Measurements from ENCODE around the gene HECTD1.

HECTD1 gene

GRCh38 chr14:31228533-31228932 lies 20.9 kb upstream of the HECTD1 start:
- FAIRE-seq (no peak), DNase-seq (ENCODE audit: insufficient read length, low spot score) (no peak)
- TF ChIP-seq TAF1 (IDR thresholded peaks at IDR 0.05; ENCODE audit: low read depth, low read length) (no peak), POLR2A (IDR thresholded peaks at IDR 0.05; ENCODE audit: low read depth, low read length) (no peak), POLR2AphosphoS5 (IDR thresholded peaks at IDR 0.05; ENCODE audit: low read depth, low read length) (no peak), SPI1 (IDR thresholded peaks at IDR 0.05; ENCODE audit: low read depth, low read length) (no peak), PAX5 (IDR thresholded peaks at IDR 0.05; ENCODE audit: insufficient read depth, low read length, severe bottlenecking) (no peak), POU2F2 (IDR thresholded peaks at IDR 0.05; ENCODE audit: low read depth, low read length) (no peak)

- FAIRE-seq (no peak), DNase-seq (ENCODE audit: insufficient read length, low spot score) (no peak)
- TF ChIP-seq POU2F2 (IDR thresholded peaks at IDR 0.05; ENCODE audit: low read depth, low read length) (no peak), POLR2AphosphoS5 (IDR thresholded peaks at IDR 0.05; ENCODE audit: low read depth, low read length) (no peak), TAF1 (IDR thresholded peaks at IDR 0.05; ENCODE audit: low read depth, low read length) (no peak)
These were observed 17.2 kb upstream of the HECTD1 start for GRCh38 chr14:31224808-31225207.

- DNase-seq (ENCODE audit: insufficient read length, low spot score) (no peak), FAIRE-seq (no peak)
- TF ChIP-seq TAF1 (IDR thresholded peaks at IDR 0.05; ENCODE audit: low read depth, low read length) (no peak), POLR2AphosphoS5 (IDR thresholded peaks at IDR 0.05; ENCODE audit: low read depth, low read length) (no peak), PAX5 (IDR thresholded peaks at IDR 0.05; ENCODE audit: insufficient read depth, low read length, severe bottlenecking) (no peak)
These were observed 15.7 kb upstream of the HECTD1 start for GRCh38 chr14:31223331-31223730.

DNA sequence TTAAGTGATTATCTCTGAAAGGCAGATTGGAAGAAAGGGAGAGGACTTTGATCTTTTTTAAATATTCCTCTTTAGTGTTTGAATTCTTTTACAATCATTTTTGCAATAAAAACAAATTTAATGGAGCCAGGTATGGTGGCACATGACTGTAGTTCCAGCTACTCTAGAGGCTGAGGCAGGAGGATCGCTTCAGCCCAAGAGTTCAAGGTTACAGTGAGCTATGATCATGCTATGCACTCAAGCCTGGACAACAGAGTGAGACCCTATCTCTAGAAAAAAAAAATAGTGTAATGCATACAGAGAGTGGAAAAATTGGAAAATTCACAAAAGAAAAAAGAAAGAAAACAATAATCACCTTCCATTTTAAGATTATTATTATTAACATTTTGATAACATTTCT lies 15.2 kb upstream of the HECTD1 start:
- DNase-seq (ENCODE audit: insufficient read length, low spot score), result no peak
- FAIRE-seq, result no peak
- TF ChIP-seq PAX5 (IDR thresholded peaks at IDR 0.05; ENCODE audit: insufficient read depth, low read length, severe bottlenecking), result no peak
- no peak for TF ChIP-seq POLR2A (IDR thresholded peaks at IDR 0.05; ENCODE audit: low read depth, low read length)
- TF ChIP-seq POLR2AphosphoS5 (IDR thresholded peaks at IDR 0.05; ENCODE audit: low read depth, low read length), result no peak
- no peak for TF ChIP-seq SPI1 (IDR thresholded peaks at IDR 0.05; ENCODE audit: low read depth, low read length)
- TF ChIP-seq TAF1 (IDR thresholded peaks at IDR 0.05; ENCODE audit: low read depth, low read length), result no peak
- TF ChIP-seq POU2F2 (IDR thresholded peaks at IDR 0.05; ENCODE audit: low read depth, low read length), result no peak

DNA sequence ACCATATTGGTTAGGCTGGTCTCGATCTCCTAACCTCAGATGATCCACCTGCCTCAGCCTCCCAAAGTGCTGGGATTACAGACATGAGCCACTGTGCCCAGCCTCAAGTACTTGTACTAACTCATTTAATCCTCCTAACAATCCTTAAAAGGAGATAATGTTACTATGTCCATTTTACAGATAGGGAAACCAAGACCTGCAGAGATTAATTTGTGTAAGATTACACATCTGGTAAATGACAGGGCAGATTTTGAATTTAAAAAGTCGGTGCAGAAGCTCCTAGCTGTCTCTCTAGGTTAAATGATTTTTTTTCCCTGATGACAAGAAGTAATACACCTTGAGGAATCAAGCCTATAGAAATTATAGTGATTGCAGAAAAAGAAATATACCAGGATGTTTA lies 13.7 kb upstream of the HECTD1 start:
- DNase-seq (ENCODE audit: insufficient read length, low spot score), result no peak
- no peak for FAIRE-seq
- TF ChIP-seq POLR2AphosphoS5 (IDR thresholded peaks at IDR 0.05; ENCODE audit: low read depth, low read length), result no peak
- no peak for TF ChIP-seq POU2F2 (IDR thresholded peaks at IDR 0.05; ENCODE audit: low read depth, low read length)
- no peak for TF ChIP-seq PAX5 (IDR thresholded peaks at IDR 0.05; ENCODE audit: insufficient read depth, low read length, severe bottlenecking)
- no peak for TF ChIP-seq TAF1 (IDR thresholded peaks at IDR 0.05; ENCODE audit: low read depth, low read length)
- no peak for TF ChIP-seq SPI1 (IDR thresholded peaks at IDR 0.05; ENCODE audit: low read depth, low read length)
- TF ChIP-seq POLR2A (IDR thresholded peaks at IDR 0.05; ENCODE audit: low read depth, low read length), result no peak

DNA sequence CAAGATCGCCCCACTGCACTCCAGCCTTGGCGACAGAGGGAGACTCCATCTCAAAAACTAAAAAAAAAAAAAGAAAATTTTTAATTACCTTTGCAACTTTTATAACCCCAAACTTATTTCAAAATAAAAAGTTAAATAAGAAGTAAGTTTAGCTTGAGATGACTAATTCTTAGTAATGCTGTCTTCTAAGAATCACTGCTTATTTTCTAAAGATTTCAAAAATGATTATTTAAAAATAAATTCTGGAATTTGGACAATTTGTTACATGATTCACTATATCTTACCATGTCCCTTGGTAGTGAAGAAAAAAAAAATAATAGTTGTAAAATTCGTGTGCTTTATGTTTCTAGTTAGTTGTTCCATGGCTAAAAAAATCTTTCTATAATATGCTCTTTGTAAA lies 11.6 kb upstream of the HECTD1 start:
- DNase-seq (ENCODE audit: insufficient read length, low spot score), result no peak
- FAIRE-seq, result no peak
- no peak for TF ChIP-seq POLR2A (IDR thresholded peaks at IDR 0.05; ENCODE audit: low read depth, low read length)
- no peak for TF ChIP-seq POLR2AphosphoS5 (IDR thresholded peaks at IDR 0.05; ENCODE audit: low read depth, low read length)
- no peak for TF ChIP-seq SPI1 (IDR thresholded peaks at IDR 0.05; ENCODE audit: low read depth, low read length)
- no peak for TF ChIP-seq TAF1 (IDR thresholded peaks at IDR 0.05; ENCODE audit: low read depth, low read length)
- TF ChIP-seq PAX5 (IDR thresholded peaks at IDR 0.05; ENCODE audit: insufficient read depth, low read length, severe bottlenecking), result no peak
- TF ChIP-seq POU2F2 (IDR thresholded peaks at IDR 0.05; ENCODE audit: low read depth, low read length), result no peak

DNA sequence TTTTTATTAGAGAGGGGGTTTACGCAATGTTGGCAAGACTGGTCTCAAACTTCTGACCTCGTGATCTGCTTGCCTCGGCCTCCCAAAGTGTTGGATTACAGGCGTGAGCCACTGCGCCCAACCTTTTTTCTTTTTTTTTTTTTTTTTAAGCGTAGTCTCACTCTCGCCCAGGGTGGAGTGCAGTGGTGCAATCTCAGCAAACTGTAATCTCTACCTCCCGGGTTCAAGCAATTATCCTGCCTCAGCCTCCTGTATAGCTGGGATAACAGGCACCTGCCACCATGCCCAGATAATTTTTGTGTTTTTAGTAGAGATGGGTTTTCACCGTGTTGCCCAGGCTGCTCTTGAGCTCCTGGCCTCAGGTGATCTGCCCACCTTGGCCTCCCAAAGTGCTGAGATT lies 8.8 kb upstream of the HECTD1 start:
- DNase-seq (ENCODE audit: insufficient read length, low spot score) (no peak), FAIRE-seq (no peak)
- TF ChIP-seq PAX5 (IDR thresholded peaks at IDR 0.05; ENCODE audit: insufficient read depth, low read length, severe bottlenecking), result no peak
- TF ChIP-seq POLR2AphosphoS5 (IDR thresholded peaks at IDR 0.05; ENCODE audit: low read depth, low read length), result no peak
- no peak for TF ChIP-seq TAF1 (IDR thresholded peaks at IDR 0.05; ENCODE audit: low read depth, low read length)
- no peak for TF ChIP-seq SPI1 (IDR thresholded peaks at IDR 0.05; ENCODE audit: low read depth, low read length)

DNA sequence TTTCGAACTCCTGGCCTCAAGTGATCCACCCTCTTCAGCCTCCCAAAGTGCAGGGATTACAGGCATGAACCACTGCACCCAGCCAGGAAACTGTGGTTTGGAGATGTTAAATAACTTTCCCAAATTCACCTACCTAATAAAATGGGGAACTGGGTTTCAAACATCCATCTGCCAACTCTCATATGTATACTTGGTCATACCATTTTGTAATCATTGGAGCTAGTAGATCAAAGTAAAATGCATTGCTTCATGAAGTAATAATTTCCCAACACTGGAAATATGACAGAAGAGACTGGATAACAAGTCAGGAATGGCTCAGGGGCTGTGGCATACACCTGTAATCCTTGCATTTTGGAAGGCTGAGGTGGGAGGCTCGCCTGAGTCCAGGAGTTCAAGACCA lies 5.3 kb upstream of the HECTD1 start:
- FAIRE-seq (no peak), DNase-seq (ENCODE audit: insufficient read length, low spot score) (no peak)
- TF ChIP-seq PAX5 (IDR thresholded peaks at IDR 0.05; ENCODE audit: insufficient read depth, low read length, severe bottlenecking) (no peak), POU2F2 (IDR thresholded peaks at IDR 0.05; ENCODE audit: low read depth, low read length) (no peak)

GRCh38 chr14:31209605-31210004 lies 2.0 kb upstream of the HECTD1 start:
- TF ChIP-seq POU2F2 (IDR thresholded peaks at IDR 0.05; ENCODE audit: low read depth, low read length) (no peak), PAX5 (IDR thresholded peaks at IDR 0.05; ENCODE audit: insufficient read depth, low read length, severe bottlenecking) (no peak), POLR2AphosphoS5 (IDR thresholded peaks at IDR 0.05; ENCODE audit: low read depth, low read length) (no peak), POLR2A (IDR thresholded peaks at IDR 0.05; ENCODE audit: low read depth, low read length) (no peak), SPI1 (IDR thresholded peaks at IDR 0.05; ENCODE audit: low read depth, low read length) (no peak), TAF1 (IDR thresholded peaks at IDR 0.05; ENCODE audit: low read depth, low read length) (no peak)
- no peak for FAIRE-seq

DNA sequence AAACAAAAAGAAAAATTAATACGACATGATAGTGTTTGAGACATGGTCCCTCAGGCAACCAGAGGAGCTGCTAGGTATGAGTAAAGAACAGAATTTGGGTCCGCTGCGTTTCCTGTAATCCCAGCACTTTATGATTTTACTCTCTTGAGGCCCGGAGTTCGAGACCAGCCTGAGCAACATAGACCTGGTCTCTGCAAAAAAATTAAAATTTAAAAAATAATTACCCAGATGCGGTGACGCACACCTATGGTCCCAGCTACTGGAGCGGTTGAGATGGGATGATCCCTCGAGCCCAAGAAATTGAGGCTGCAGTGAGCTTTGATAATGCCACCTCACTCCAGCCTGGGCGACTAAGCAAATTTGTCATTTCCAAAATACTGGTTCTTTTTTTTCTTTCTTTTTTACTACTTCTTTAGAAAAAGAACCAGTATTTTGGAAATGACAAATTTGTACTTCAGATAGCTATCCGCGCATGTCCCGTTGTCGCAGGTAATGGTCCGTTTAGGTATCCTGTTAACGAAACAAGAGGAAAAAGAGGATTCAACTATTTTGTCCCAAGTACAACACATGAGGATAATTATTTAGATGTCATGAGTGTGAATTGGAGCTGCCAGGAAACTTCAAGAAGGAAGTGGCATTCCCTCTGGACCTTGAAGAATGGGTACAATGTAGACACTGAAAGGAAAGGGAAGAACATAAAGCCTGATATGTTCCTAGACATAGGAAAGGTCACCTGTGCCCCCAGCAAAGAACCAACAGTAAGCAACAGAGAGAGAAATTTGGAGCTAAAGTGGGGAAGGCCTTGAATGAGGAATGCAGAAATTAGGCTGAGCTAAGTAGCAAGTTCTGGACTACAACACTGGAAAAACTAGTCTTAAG lies 1.2 kb upstream of the HECTD1 start:
- DNase-seq (ENCODE audit: insufficient read length, low spot score) (peak; percentile 18), FAIRE-seq (no peak)
- TF ChIP-seq POLR2A (IDR thresholded peaks at IDR 0.05; ENCODE audit: low read depth, low read length) (no peak), SPI1 (IDR thresholded peaks at IDR 0.05; ENCODE audit: low read depth, low read length) (no peak), TAF1 (IDR thresholded peaks at IDR 0.05; ENCODE audit: low read depth, low read length) (no peak), POU2F2 (IDR thresholded peaks at IDR 0.05; ENCODE audit: low read depth, low read length) (no peak), POLR2AphosphoS5 (IDR thresholded peaks at IDR 0.05; ENCODE audit: low read depth, low read length) (no peak), PAX5 (IDR thresholded peaks at IDR 0.05; ENCODE audit: insufficient read depth, low read length, severe bottlenecking) (no peak)

More at GRCh38 chr14:31209605-31210004, 2.0 kb upstream of the HECTD1 start:
- no peak for DNase-seq (ENCODE audit: insufficient read length, low spot score)

Data from GM12891 (cell line).